Cardiac fibroblast (primary cell): ENCODE data around the gene EIF2S1.

Source experiments
- DNase-seq, 2 donors: peaks; one replicate each; pipeline versions ENCODE4 v3.0.0 to v3.0.0-alpha.2; 2010; ENCODE audit warnings: low read depth in 2 of 2
- H3K4me3 ChIP-seq, 2 donors: replicated peaks in 1 of 2; 1 replicate in 1 of 2; 2 replicates in 1 of 2; pipeline ENCODE4 v1.5.1; 2011; ENCODE audit warnings: low read depth in 2 of 2, low read length in 2 of 2, mild to moderate bottlenecking in 2 of 2, moderate library complexity in 1 of 2
- CTCF ChIP-seq: IDR thresholded peaks from one replicate; pipeline ENCODE4 v1.5.1; 2011; ENCODE audit warnings: low read depth, mild to moderate bottlenecking, low read length, inconsistent platforms

The EIF2S1 gene

GRCh38 chr14:67435603-67436002, 75.5 kb downstream of the EIF2S1 start:
- no peak for TF ChIP-seq CTCF
- H3K4me3 ChIP-seq: no peak overlapping the region
- no peak for DNase-seq
